Heart right ventricle (tissue), 16 donors: Measurements from ENCODE around the gene FOXD3. TPM values are rescaled to one million over a fixed set of nuclear protein-coding genes. Genes with fewer than 3 reads are reported as not detected.

Experiments
- ATAC-seq, 8 donors: fragments of 200-7000 bp; cut with Tn5 transposase; one replicate each; pipeline ENCODE4 v1.9.1; 2020; ENCODE audit warnings: mild to moderate bottlenecking in 8 of 8, moderate library complexity in 8 of 8, moderate number of reproducible peaks in 1 of 8
- DNase-seq, 2 donors: peaks; one replicate each; pipeline ENCODE4 v3.0.0-alpha.2; 2020
- H3K27ac ChIP-seq, 10 donors: fragments of 200-600 bp; sonication (generic) in 2 of 10; one replicate each; pipeline versions ENCODE4 v1.5.0 to v1.8.0; 2020 to 2022; ENCODE audit warnings: mild to moderate bottlenecking in 3 of 10
- H3K27me3 ChIP-seq, 7 donors: fragments of 200-600 bp; one replicate each; pipeline ENCODE4 v1.8.0; 2021 to 2022; ENCODE audit warnings: mild to moderate bottlenecking in 2 of 7
- H3K36me3 ChIP-seq, 9 donors: fragments of 200-600 bp; sonication (generic) in 1 of 9; one replicate each; pipeline versions ENCODE4 v1.5.0 to v1.8.0; 2020 to 2022; ENCODE audit warnings: mild to moderate bottlenecking in 2 of 9
- H3K4me1 ChIP-seq, 9 donors: fragments of 200-600 bp; sonication (generic) in 1 of 9; one replicate each; pipeline versions ENCODE4 v1.5.0 to v1.8.0; 2020 to 2022; ENCODE audit warnings: mild to moderate bottlenecking in 4 of 9
- H3K4me3 ChIP-seq, 10 donors: fragments of 200-600 bp; sonication (generic) in 2 of 10; one replicate each; pipeline versions ENCODE4 v1.5.0 to v1.8.0; 2020 to 2022; ENCODE audit warnings: mild to moderate bottlenecking in 7 of 10, moderate library complexity in 2 of 10
- H3K9me3 ChIP-seq, 11 donors: fragments of 200-600 bp in 10 of 11; sonication (generic) in 2 of 11; one replicate each; pipeline versions ENCODE4 v1.5.0 to v1.8.0; 2013 to 2022; ENCODE audit warnings: mild to moderate bottlenecking in 2 of 11, control low read depth in 1 of 11, moderate library complexity in 1 of 11
- CTCF ChIP-seq, 9 donors: fragments of 200-600 bp; sonication (generic) in 2 of 9; IDR thresholded peaks; one replicate each; pipeline versions ENCODE4 v1.5.0 to v1.8.0; 2021 to 2022; ENCODE audit warnings: antibody characterized with exemption in 9 of 9, mild to moderate bottlenecking in 5 of 9, moderate library complexity in 1 of 9
- WGBS, 2 donors: extraction: QIAGEN DNeasy Blood & Tissue Kit; methylation state at CpG; one replicate each; pipeline ENCODE4 v1.1.7; 2013; ENCODE audit warnings: inconsistent platforms in 1 of 2; 5-methylcytosine and 5-hydroxymethylcytosine counted together
- intact Hi-C, 10 donors: fragments of 100-400 bp; cut with DNase I; formaldehyde crosslinking; loops; one replicate each; pipeline versions ENCODE4 v1.11.1 to v1.14.2; 2022
- polyA plus RNA-seq, 2 donors: library from polyadenylated mRNA; stranded (reverse); fragments of 200-250 nt; gene quantifications; one replicate each; pipeline ENCODE4 v1.2.3, GENCODE V29; 2013
- total RNA-seq, 10 donors: library from RNA; stranded (reverse); fragmentation: NEBNext Ultra II Directional in 3 of 10; extraction: Animal tissue kit (Norgen Biotek cat#: 25700) in 3 of 10; gene quantifications; one replicate each; pipeline versions ENCODE4 v1.2.1 to v1.2.4, GENCODE V29; 2021 to 2023
- donor health status: Arrhythmogenic right ventricular cardiomyopathy.
- donor health status: ischemic (EF 13 %, LVEDD 7.1; RV severe dilation, severe dysfunction).
- donor health status: healthy with polysubstance abuse.
- donor health status: DM: no; HTN: yes; CAD: no.
- donor health status: DM: no; HTN: no; CAD: no.
- donor health status: ischemic (EF 25% LVEDD 6.9; RV normal size, moderate dysfunction).
- donor health status: ischemic (EF 25% LVEDD 5.7; RV mildly dilated, moderate dysfunction).
- donor health status: healthy.
- donor health status: DM: yes; HTN: yes; CAD: no.
- donor health status: Ischemic cardiomyopathy.
- donor health status: ischemic (EF 35%, LVEDD 5.7; RV mildly dilated, moderate dysfunction).
- donor health status: nonischemic (EF 11% LVEDD 7.7; RV severe dilation, severe dysfunction).
- donor health status: DM: yes; HTN: yes; CAD: no.
- donor health status: PGD.
- donor health status: ischemic (EF 29% LVEDD 5.4; RV normal size, mild dysfunction).
- donor health status: nonischemic (EF 23%, LVEDD 6.1; RV moderate dilation, normal function).

FOXD3 gene
- total and polyA plus RNA-seq, 12 donors = 0.12 to 0.66 (median 0.28) TPM; not detected in 5

GRCh38 chr1:63325279-63325985 lies 3.1 kb downstream of the FOXD3 start:
- no peak overlapping the region for H3K27ac ChIP-seq
- ATAC-seq (no peak), DNase-seq (no peak)
- no peak for TF ChIP-seq CTCF (IDR thresholded peaks at IDR 0.05)
- WGBS, 2 donors = 12 to 14% methylated on average over 2 of the region's 2 CpGs
- intact Hi-C loops = no loop called here
- no peaks in the 10 kb centered on the region for H3K9me3 ChIP-seq
- peaks cover 77 to 100% (median 100%) of the 10 kb centered on the region in 7 donors for H3K27me3 ChIP-seq
- H3K4me1 ChIP-seq = peaks cover 0 to 74% (median 26%) of the 10 kb centered on the region in 9 donors
- H3K36me3 ChIP-seq = peaks cover 0 to 9% (median 0%) of the 10 kb centered on the region in 9 donors
- H3K4me3 ChIP-seq = peak overlapping the region in 1 of 10 donors; percentile 12

- H3K27ac ChIP-seq = no peak overlapping the region
- H3K4me3 ChIP-seq = peak overlapping the region in 2 of 10 donors; percentile 8 to 12
- H3K27me3 ChIP-seq = peaks cover 83 to 100% (median 100%) of the 10 kb centered on the region in 7 donors
- DNase-seq = no peak
- no peak for ATAC-seq
- H3K9me3 ChIP-seq = no peaks in the 10 kb centered on the region
- intact Hi-C loops = no loop called here
- WGBS, 2 donors = 6 to 10% methylated on average over 20 of the region's 20 CpGs
- no peak for TF ChIP-seq CTCF (IDR thresholded peaks at IDR 0.05)
- peaks cover 0 to 69% (median 26%) of the 10 kb centered on the region in 9 donors for H3K4me1 ChIP-seq
- H3K36me3 ChIP-seq = peaks cover 0 to 7% (median 0%) of the 10 kb centered on the region in 9 donors
Observed at GRCh38 chr1:63326106-63326472, 3.7 kb downstream of the FOXD3 start.

GRCh38 chr1:63326473-63327380 lies 4.4 kb downstream of the FOXD3 start:
- DNase-seq (no peak), ATAC-seq (no peak)
- Histone ChIP-seq H3K9me3 (no peaks in the 10 kb centered on the region), H3K27me3 (peaks cover 83 to 100% (median 100%) of the 10 kb centered on the region in 7 donors), H3K27ac (peak overlapping the region in 1 of 10 donors; percentile 1), H3K36me3 (peaks cover 0 to 7% (median 0%) of the 10 kb centered on the region in 9 donors), H3K4me1 (peaks cover 0 to 63% (median 21%) of the 10 kb centered on the region in 9 donors), H3K4me3 (peak overlapping the region in 2 of 10 donors; percentile 8 to 12)
- TF ChIP-seq CTCF (IDR thresholded peaks at IDR 0.05) = no peak
- 5 to 8% methylated on average over 37 of the region's 37 CpGs for WGBS, 2 donors
- intact Hi-C loops = no loop called here

GRCh38 chr1:63327417-63328054 lies 5.2 kb downstream of the FOXD3 start:
- intact Hi-C loops = no loop called here
- peak overlapping the region in 1 of 10 donors; percentile 8 for H3K4me3 ChIP-seq
- peaks cover 0 to 55% (median 13%) of the 10 kb centered on the region in 9 donors for H3K4me1 ChIP-seq
- ATAC-seq = peak in 7 of 8 donors; percentile 37 to 75 (median 62)
- peaks cover 0 to 7% (median 0%) of the 10 kb centered on the region in 9 donors for H3K36me3 ChIP-seq
- peak overlapping the region in 1 of 10 donors; percentile 1 for H3K27ac ChIP-seq
- 4 to 7% methylated on average over 25 of the region's 25 CpGs for WGBS, 2 donors
- peak in 8 of 9 donors; percentile 46 to 73 (median 65) for TF ChIP-seq CTCF (IDR thresholded peaks at IDR 0.05)
- no peaks in the 10 kb centered on the region for H3K9me3 ChIP-seq
- peaks cover 75 to 100% (median 100%) of the 10 kb centered on the region in 7 donors for H3K27me3 ChIP-seq
- peak in 1 of 2 donors; percentile 50 for DNase-seq
